Epidermal melanocyte (primary cell): ENCODE measurements around the gene ATP1A3.
"Not testable (repeated sequence)": the region's sequence is repeated elsewhere in the genome, so short reads cannot be mapped to it uniquely, and the experiment has no call there.

ENCODE experiments used
- DNase-seq: peaks from one replicate; pipeline ENCODE4 v3.0.0; 2011; ENCODE audit warnings: low spot score; ENCODE audit not compliant: insufficient read length

ATP1A3 gene

GRCh38 chr19:41951686-41952172 lies 42.3 kb downstream of the ATP1A3 start:
- peak; percentile 87 for DNase-seq

- DNase-seq, result no peak
Measured at GRCh38 chr19:41947091-41947490, 46.9 kb downstream of the ATP1A3 start.

- no peak for DNase-seq
Measured at GRCh38 chr19:41945135-41945766, 48.8 kb downstream of the ATP1A3 start.

- peak; percentile 78 for DNase-seq
Measured at GRCh38 chr19:41944336-41944735, 49.7 kb downstream of the ATP1A3 start.

GRCh38 chr19:41941410-41942202 lies 52.4 kb downstream of the ATP1A3 start:
- no peak for DNase-seq

GRCh38 chr19:41940731-41941409 lies 53.2 kb downstream of the ATP1A3 start:
- DNase-seq, result no peak

- DNase-seq, result no peak
Measured at GRCh38 chr19:41939861-41940730, 53.9 kb downstream of the ATP1A3 start.

- DNase-seq, result not testable (repeated sequence)
Measured at GRCh38 chr19:41939209-41939608, 54.8 kb downstream of the ATP1A3 start.

- DNase-seq, result no peak
Measured at GRCh38 chr19:41937525-41938468, 56.2 kb downstream of the ATP1A3 start.

- DNase-seq, result no peak
Measured at GRCh38 chr19:41936961-41937360, 57.1 kb downstream of the ATP1A3 start.

- DNase-seq, result no peak
Measured at GRCh38 chr19:41936416-41936850, 57.6 kb downstream of the ATP1A3 start.

- no peak for DNase-seq
Measured at GRCh38 chr19:41935760-41936415, 58.1 kb downstream of the ATP1A3 start.

GRCh38 chr19:41934849-41935374 lies 59.1 kb downstream of the ATP1A3 start:
- DNase-seq, result peak; percentile 92

GRCh38 chr19:41933693-41934426 lies 60.2 kb downstream of the ATP1A3 start:
- DNase-seq, result no peak

- DNase-seq, result no peak
Measured at GRCh38 chr19:41932720-41933332, 61.2 kb downstream of the ATP1A3 start.

GRCh38 chr19:41932259-41932719 lies 61.7 kb downstream of the ATP1A3 start:
- no peak for DNase-seq

GRCh38 chr19:41930926-41931592 lies 63.0 kb downstream of the ATP1A3 start:
- DNase-seq, result no peak
